SIG-M5 treated with dmso at 0.1 percent for 504 hours (cell line): ENCODE measurements around the gene RDH13.
A peak's percentile ranks its signal among the peaks of the same experiment; 100 is the strongest.
"Not testable (repeated sequence)": the region's sequence is repeated elsewhere in the genome, so short reads cannot be mapped to it uniquely, and the experiment has no call there.

Experiments used
- DNase-seq: peaks from one replicate; lab custom pipeline; 2025; ENCODE audit not compliant: unreplicated experiment; lab: John Stamatoyannopoulos, UW

RDH13 gene

GRCh38 chr19:55062735-55063491 lies at the start of gene RDH13:
Gene RDH13, minus strand, starts transcription at chr19:55063148. Its CDS starts 116 bp downstream, at chr19:55063032.
- peak; percentile 90 for DNase-seq

GRCh38 chr19:55112246-55112776 lies 49.4 kb upstream of the RDH13 start:
- no peak for DNase-seq

GRCh38 chr19:55111238-55111831 lies 48.4 kb upstream of the RDH13 start:
- no peak for DNase-seq

- DNase-seq, result no peak
Measured at GRCh38 chr19:55109527-55110291, 46.8 kb upstream of the RDH13 start.

- not testable (repeated sequence) for DNase-seq
Measured at GRCh38 chr19:55107252-55107651, 44.3 kb upstream of the RDH13 start.

- no peak for DNase-seq
Measured at GRCh38 chr19:55106591-55106990, 43.6 kb upstream of the RDH13 start.

GRCh38 chr19:55105237-55105636 lies 42.3 kb upstream of the RDH13 start:
- no peak for DNase-seq

- DNase-seq, result no peak
Measured at GRCh38 chr19:55103190-55103589, 40.2 kb upstream of the RDH13 start.

GRCh38 chr19:55101261-55101660 lies 38.3 kb upstream of the RDH13 start:
- no peak for DNase-seq

GRCh38 chr19:55099557-55100506 lies 36.9 kb upstream of the RDH13 start:
- no peak for DNase-seq

GRCh38 chr19:55098716-55099556 lies 36.0 kb upstream of the RDH13 start:
- no peak for DNase-seq

- no peak for DNase-seq
Measured at GRCh38 chr19:55097864-55098715, 35.1 kb upstream of the RDH13 start.

- DNase-seq, result no peak
Measured at GRCh38 chr19:55096061-55096701, 33.2 kb upstream of the RDH13 start.

- no peak for DNase-seq
Measured at GRCh38 chr19:55095260-55096060, 32.5 kb upstream of the RDH13 start.

- DNase-seq, result no peak
Measured at GRCh38 chr19:55094456-55095259, 31.7 kb upstream of the RDH13 start.

GRCh38 chr19:55092423-55093318 lies 29.7 kb upstream of the RDH13 start:
- DNase-seq, result no peak
